Measurements from ENCODE around the gene PHC2.

DNA sequence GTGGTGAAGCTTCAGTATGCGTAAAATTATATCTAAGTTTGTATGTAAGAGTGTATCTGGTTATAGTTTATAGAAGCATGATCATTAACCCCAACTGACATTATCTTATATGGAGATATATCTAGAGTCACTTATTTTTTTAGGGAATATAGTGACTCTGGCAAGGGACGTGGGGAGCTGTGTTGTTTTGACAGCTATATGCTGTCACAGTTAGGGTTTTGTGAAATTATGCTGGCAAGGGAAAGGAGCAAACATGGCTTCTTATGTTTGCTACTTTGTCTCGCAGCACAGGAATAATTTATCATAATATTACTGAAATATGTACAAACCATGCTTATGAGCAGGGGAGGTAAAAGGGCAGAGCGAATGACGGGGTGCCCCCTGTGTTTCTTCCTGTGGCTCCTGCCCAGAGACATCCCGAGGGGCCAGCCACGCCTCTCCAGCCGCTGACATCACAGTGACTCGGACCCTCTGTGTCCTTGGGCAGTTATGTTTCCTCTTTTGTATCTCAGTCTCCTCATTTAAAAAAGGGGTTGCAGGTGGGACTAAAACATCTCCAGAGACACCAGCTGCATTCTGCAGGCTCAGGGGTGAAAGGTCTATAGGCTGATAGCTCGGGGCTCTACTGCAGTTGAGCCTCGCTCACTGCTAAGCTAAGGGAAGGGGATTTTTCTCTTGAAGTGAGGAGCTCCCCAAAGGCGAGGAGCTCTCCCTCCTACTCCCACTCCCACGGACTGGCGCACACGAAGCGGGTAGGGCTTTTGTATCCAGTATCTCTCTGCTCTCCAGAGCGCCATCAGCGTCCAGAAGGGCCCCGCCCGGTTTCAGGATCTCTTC is 124.9 kb downstream of the PHC2 start:
- TF ChIP-seq, protein P1, sequence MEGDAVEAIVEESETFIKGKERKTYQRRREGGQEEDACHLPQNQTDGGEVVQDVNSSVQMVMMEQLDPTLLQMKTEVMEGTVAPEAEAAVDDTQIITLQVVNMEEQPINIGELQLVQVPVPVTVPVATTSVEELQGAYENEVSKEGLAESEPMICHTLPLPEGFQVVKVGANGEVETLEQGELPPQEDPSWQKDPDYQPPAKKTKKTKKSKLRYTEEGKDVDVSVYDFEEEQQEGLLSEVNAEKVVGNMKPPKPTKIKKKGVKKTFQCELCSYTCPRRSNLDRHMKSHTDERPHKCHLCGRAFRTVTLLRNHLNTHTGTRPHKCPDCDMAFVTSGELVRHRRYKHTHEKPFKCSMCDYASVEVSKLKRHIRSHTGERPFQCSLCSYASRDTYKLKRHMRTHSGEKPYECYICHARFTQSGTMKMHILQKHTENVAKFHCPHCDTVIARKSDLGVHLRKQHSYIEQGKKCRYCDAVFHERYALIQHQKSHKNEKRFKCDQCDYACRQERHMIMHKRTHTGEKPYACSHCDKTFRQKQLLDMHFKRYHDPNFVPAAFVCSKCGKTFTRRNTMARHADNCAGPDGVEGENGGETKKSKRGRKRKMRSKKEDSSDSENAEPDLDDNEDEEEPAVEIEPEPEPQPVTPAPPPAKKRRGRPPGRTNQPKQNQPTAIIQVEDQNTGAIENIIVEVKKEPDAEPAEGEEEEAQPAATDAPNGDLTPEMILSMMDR (IDR thresholded peaks at IDR 0.05; ENCODE audit: low read length) = no peak
- TF ChIP-seq EZH2 (optimal IDR thresholded peaks at IDR 0.05; ENCODE audit: low read depth, low read length) (no peak), EZH2phosphoT487 (IDR thresholded peaks at IDR 0.05; ENCODE audit: low read length) (no peak)
